ENCODE measurements around the gene QRICH1.

Gene QRICH1

DNA sequence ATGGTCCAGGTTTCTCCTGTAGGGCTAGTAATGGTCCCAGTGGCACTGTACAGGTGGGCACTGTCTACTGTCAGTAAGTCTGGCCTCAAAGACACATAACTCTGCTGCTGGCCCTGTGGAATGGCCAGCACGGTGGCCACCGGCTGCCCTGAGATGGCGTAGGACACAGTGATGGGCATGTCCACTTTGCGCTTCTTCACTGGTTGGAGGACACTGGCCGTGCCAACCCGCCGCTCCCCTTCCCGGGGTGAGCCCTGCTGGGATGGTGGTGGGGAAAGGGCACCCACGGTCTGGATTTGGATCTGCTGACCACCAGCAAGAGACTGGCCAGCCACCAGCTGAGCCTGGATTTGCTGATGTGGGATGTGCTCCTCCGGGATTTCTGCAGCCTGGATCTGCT is 36.6 kb downstream of the QRICH1 start:
- Histone ChIP-seq H3K4me3 (ENCODE audit: low read length) (no peak overlapping the region), H3K27ac (ENCODE audit: low read depth, low read length) (no peak overlapping the region), H3K4me1 (ENCODE audit: control insufficient read depth, insufficient read depth, low read length) (no peaks in the 10 kb centered on the region), H3K27me3 (ENCODE audit: control insufficient read depth, insufficient read depth, low read length) (no peaks in the 10 kb centered on the region), H3K9ac (ENCODE audit: low read length) (no peak overlapping the region), H3K36me3 (ENCODE audit: control insufficient read depth, insufficient read depth, low read length) (peaks cover 19% of the 10 kb centered on the region)

DNA sequence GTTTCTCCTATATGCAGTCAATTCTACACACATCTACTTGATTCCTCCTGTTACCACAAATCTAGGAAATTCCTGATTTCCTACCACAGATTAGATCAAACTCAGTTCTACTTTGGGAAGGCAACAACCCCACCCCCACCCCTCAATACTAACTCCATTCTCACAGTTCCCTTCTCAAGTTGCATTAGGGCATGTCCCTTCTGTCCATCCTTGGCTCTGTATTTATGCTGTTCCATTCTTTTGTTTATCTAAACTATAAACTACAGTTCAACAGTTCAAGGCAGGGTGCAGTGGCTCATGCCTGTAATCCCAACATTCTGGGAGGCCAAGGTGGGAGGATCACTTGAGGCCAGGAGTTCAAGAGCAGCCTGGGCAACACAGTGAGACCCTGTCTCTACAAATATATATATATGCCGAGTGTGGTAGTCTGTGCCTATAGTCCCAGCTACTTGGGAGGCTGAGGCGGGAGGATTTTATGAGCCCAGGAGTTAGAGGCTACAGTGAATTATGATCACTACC is 39.5 kb downstream of the QRICH1 start:
- no peak overlapping the region for H3K4me3 ChIP-seq (ENCODE audit: low read length)
- H3K9ac ChIP-seq (ENCODE audit: low read length) = no peak overlapping the region
- H3K27ac ChIP-seq (ENCODE audit: low read depth, low read length) = no peak overlapping the region
- no peaks in the 10 kb centered on the region for H3K27me3 ChIP-seq (ENCODE audit: control insufficient read depth, insufficient read depth, low read length)
- no peaks in the 10 kb centered on the region for H3K4me1 ChIP-seq (ENCODE audit: control insufficient read depth, insufficient read depth, low read length)
- peaks cover 24% of the 10 kb centered on the region for H3K36me3 ChIP-seq (ENCODE audit: control insufficient read depth, insufficient read depth, low read length)

DNA sequence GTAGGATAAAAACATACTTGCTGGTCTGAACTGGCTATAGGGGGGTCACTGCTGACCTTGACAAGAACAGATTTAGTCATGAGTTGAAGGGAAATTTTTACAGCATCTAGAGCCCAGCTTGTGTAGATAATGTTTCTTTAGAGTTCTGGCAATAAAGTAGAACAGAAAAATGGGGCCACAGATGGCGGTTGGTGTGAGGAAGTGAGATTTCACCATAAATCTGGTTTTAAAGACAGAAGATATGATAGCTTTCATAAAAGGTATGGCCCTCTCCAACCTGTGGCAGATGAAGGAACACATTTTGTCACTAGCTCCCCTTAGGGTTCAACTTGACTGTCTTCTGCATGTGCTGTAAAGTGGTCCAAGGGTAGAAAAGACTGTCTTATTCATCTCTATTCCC is 40.3 kb downstream of the QRICH1 start:
- Histone ChIP-seq H3K27me3 (ENCODE audit: control insufficient read depth, insufficient read depth, low read length) (no peaks in the 10 kb centered on the region), H3K9ac (ENCODE audit: low read length) (no peak overlapping the region), H3K4me3 (ENCODE audit: low read length) (no peak overlapping the region), H3K27ac (ENCODE audit: low read depth, low read length) (no peak overlapping the region), H3K36me3 (ENCODE audit: control insufficient read depth, insufficient read depth, low read length) (peaks cover 24% of the 10 kb centered on the region), H3K4me1 (ENCODE audit: control insufficient read depth, insufficient read depth, low read length) (no peaks in the 10 kb centered on the region)

DNA sequence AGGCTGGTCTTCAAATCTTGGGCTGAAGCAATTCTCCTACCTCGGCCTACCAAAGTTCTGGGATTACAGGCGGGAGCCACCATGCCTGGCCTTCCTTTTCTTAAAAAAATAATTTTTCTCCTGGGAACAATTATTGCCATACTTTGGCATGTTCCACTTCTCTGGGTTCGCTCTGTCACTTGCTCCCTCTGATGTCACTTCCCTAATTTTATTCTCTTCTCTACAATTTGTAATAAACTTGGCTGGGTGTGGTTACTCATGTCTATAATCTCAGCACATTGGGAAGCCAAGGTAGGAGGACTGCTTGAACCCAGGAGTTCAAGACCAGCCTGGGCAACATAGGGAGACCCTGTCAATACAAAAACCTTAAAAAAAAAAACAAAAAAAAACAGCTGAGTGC is 58.6 kb downstream of the QRICH1 start:
- H3K36me3 ChIP-seq (ENCODE audit: control insufficient read depth, insufficient read depth, low read length) = peaks cover 34% of the 10 kb centered on the region
- no peak overlapping the region for H3K4me3 ChIP-seq (ENCODE audit: low read length)

GRCh38 chr3:49034650-49035049 is 59.2 kb downstream of the QRICH1 start:
- H3K27ac ChIP-seq (ENCODE audit: low read depth, low read length) = no peak overlapping the region
- no peaks in the 10 kb centered on the region for H3K27me3 ChIP-seq (ENCODE audit: control insufficient read depth, insufficient read depth, low read length)
- H3K4me1 ChIP-seq (ENCODE audit: control insufficient read depth, insufficient read depth, low read length) = no peaks in the 10 kb centered on the region
- no peak overlapping the region for H3K4me3 ChIP-seq (ENCODE audit: low read length)
- H3K36me3 ChIP-seq (ENCODE audit: control insufficient read depth, insufficient read depth, low read length) = peaks cover 34% of the 10 kb centered on the region
- H3K9ac ChIP-seq (ENCODE audit: low read length) = no peak overlapping the region

More for the DNA sequence above, 58.6 kb downstream of the QRICH1 start:
- Histone ChIP-seq H3K27ac (ENCODE audit: low read depth, low read length) (no peak overlapping the region), H3K4me1 (ENCODE audit: control insufficient read depth, insufficient read depth, low read length) (no peaks in the 10 kb centered on the region), H3K9ac (ENCODE audit: low read length) (no peak overlapping the region), H3K27me3 (ENCODE audit: control insufficient read depth, insufficient read depth, low read length) (no peaks in the 10 kb centered on the region)

DNA sequence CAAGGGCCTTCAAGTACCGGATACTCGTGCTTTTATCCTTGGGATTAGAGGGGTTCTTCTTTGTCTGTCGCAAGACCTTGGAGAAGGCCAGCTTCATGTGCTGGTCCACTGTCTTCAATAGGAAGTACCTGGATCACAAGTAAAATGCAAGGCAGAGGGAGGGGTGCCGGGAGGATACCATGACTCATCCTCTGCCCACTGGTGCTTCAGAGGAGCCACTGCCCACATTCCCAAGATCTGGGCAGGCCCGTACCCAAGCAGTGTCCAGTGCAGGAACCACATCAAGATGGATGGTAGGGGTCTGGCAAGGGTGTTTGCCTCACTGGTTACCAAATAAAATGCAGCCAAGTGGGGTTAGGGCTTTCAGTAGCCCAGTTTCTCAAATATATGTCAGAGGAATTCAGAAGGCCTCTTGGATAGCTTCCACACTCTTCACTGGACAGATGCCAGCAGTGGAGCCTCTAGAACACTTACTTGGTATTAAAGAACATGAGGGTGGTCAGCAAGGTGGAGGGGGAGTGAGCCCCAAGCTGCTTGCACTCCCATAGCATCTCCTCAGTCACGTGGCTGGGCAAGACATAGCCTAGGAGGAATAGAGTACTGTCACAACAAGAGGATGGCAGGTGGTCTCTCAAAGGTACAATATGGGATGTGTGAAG is 61.1 kb downstream of the QRICH1 start:
- H3K27me3 ChIP-seq (ENCODE audit: control insufficient read depth, insufficient read depth, low read length) = no peaks in the 10 kb centered on the region
- H3K4me1 ChIP-seq (ENCODE audit: control insufficient read depth, insufficient read depth, low read length) = peaks cover 7% of the 10 kb centered on the region
- peaks cover 34% of the 10 kb centered on the region for H3K36me3 ChIP-seq (ENCODE audit: control insufficient read depth, insufficient read depth, low read length)
- H3K27ac ChIP-seq (ENCODE audit: low read depth, low read length) = no peak overlapping the region
- H3K4me3 ChIP-seq (ENCODE audit: low read length) = no peak overlapping the region
- H3K9ac ChIP-seq (ENCODE audit: low read length) = no peak overlapping the region

GRCh38 chr3:49030321-49030720 is 63.5 kb downstream of the QRICH1 start:
- Histone ChIP-seq H3K27ac (ENCODE audit: low read depth, low read length) (no peak overlapping the region), H3K9ac (ENCODE audit: low read length) (no peak overlapping the region), H3K4me1 (ENCODE audit: control insufficient read depth, insufficient read depth, low read length) (peaks cover 7% of the 10 kb centered on the region), H3K4me3 (ENCODE audit: low read length) (no peak overlapping the region), H3K36me3 (ENCODE audit: control insufficient read depth, insufficient read depth, low read length) (peaks cover 47% of the 10 kb centered on the region), H3K27me3 (ENCODE audit: control insufficient read depth, insufficient read depth, low read length) (no peaks in the 10 kb centered on the region)

DNA sequence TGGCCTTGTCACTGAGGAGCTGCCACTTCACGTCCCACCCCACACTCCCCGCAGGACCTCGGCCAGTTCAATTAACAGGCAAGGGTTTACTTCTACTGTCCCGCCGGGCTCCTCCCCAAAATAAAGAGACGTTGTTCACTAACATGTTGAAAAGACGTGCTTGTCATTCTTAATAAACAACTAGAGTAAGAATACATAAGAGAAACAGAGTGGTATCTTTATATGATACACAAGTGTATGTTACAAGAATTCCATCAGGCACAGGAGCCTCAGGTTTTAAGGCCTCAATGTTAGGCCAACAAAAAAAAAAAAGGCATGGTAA is 64.3 kb downstream of the QRICH1 start:
- Histone ChIP-seq H3K27me3 (ENCODE audit: control insufficient read depth, insufficient read depth, low read length) (no peaks in the 10 kb centered on the region), H3K4me1 (ENCODE audit: control insufficient read depth, insufficient read depth, low read length) (peaks cover 7% of the 10 kb centered on the region), H3K27ac (ENCODE audit: low read depth, low read length) (peak overlapping the region; percentile 92), H3K36me3 (ENCODE audit: control insufficient read depth, insufficient read depth, low read length) (peaks cover 48% of the 10 kb centered on the region), H3K4me3 (ENCODE audit: low read length) (peak overlapping the region; percentile 95), H3K9ac (ENCODE audit: low read length) (no peak overlapping the region)

DNA sequence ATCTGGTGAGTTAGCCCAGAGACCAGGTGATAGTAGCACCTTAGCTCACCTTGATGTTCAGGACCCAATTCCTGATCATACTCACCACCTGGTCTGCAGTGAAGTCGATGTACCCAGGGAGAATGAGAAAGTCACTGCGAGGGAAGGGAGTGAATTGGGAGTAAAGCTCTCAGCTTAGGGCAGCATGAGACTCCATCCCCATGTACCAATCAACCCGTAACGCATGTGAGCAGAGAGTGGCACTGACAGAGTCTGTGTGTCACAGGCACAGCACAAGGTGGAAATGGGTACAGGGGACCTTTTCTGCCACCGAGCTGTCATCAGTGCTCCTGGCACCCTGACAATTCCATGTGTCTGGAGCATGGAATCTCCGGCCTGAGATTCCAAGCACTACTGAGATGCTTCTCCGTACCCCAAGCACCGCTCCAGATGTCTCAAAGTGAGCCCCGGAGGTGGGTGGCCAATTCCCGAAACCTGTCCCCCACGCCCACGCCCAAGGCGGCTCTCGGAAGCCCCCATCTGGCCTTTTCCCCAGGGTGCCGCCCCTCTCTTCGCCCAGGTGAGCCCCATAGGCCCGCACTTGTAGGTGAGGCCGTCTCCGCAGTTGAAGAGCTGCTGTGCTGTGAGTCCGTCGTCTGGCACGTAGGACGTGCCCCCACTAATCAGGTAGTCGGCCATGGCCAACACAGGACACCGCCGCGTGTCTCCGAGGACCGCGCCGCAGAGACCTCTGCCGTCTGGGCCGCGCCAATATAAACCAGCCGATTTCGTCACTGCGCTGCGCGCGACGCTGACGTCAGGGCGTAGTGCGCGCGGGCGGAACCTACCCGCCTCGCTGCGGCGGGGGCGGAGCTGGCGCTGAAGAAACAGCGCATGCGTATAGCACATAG is 65.0 kb downstream of the QRICH1 start, which contains the start of gene IMPDH2:
Gene IMPDH2 (minus strand): TSS at position 726 of the 890 bp plus-strand sequence. CDS start 48 bp downstream, at position 678.
- Histone ChIP-seq H3K27me3 (ENCODE audit: control insufficient read depth, insufficient read depth, low read length) (no peaks in the 10 kb centered on the region), H3K9ac (ENCODE audit: low read length) (peak within 1 kb of the TSS; percentile 99), H3K4me3 (ENCODE audit: low read length) (peak within 1 kb of the TSS; percentile 95), H3K4me1 (ENCODE audit: control insufficient read depth, insufficient read depth, low read length) (peaks cover 7% of the 10 kb centered on the region), H3K27ac (ENCODE audit: low read depth, low read length) (peak within 1 kb of the TSS; percentile 92), H3K36me3 (ENCODE audit: control insufficient read depth, insufficient read depth, low read length) (peaks cover 49% of the 10 kb centered on the region)

DNA sequence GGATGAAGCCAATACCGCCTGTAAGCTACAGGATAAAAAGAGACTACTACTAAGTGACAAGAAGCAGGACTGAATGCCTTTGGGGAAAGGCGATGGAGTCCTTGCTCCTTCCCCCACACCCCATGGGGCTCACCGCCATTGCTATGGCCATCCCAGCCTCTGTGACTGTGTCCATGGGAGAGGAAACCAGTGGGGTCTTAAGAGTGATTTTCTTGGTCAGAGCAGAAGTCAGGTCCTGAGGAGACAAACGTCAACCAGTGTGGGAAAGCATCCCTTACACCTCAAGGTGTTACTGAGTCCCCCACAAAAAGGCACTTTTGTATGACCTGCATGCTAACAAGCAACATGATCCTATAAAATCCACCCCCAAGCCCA is 65.6 kb downstream of the QRICH1 start:
- Histone ChIP-seq H3K36me3 (ENCODE audit: control insufficient read depth, insufficient read depth, low read length) (peaks cover 50% of the 10 kb centered on the region), H3K4me1 (ENCODE audit: control insufficient read depth, insufficient read depth, low read length) (peaks cover 7% of the 10 kb centered on the region), H3K4me3 (ENCODE audit: low read length) (peak overlapping the region; percentile 95), H3K9ac (ENCODE audit: low read length) (peak overlapping the region; percentile 99), H3K27me3 (ENCODE audit: control insufficient read depth, insufficient read depth, low read length) (no peaks in the 10 kb centered on the region), H3K27ac (ENCODE audit: low read depth, low read length) (peak overlapping the region; percentile 92)

GRCh38 chr3:49027634-49028033 is 66.2 kb downstream of the QRICH1 start:
- peaks cover 43% of the 10 kb centered on the region for H3K36me3 ChIP-seq (ENCODE audit: control insufficient read depth, insufficient read depth, low read length)
- H3K27ac ChIP-seq (ENCODE audit: low read depth, low read length) = no peak overlapping the region
- H3K4me1 ChIP-seq (ENCODE audit: control insufficient read depth, insufficient read depth, low read length) = peaks cover 7% of the 10 kb centered on the region
- H3K27me3 ChIP-seq (ENCODE audit: control insufficient read depth, insufficient read depth, low read length) = no peaks in the 10 kb centered on the region
- no peak overlapping the region for H3K4me3 ChIP-seq (ENCODE audit: low read length)
- H3K9ac ChIP-seq (ENCODE audit: low read length) = no peak overlapping the region

DNA sequence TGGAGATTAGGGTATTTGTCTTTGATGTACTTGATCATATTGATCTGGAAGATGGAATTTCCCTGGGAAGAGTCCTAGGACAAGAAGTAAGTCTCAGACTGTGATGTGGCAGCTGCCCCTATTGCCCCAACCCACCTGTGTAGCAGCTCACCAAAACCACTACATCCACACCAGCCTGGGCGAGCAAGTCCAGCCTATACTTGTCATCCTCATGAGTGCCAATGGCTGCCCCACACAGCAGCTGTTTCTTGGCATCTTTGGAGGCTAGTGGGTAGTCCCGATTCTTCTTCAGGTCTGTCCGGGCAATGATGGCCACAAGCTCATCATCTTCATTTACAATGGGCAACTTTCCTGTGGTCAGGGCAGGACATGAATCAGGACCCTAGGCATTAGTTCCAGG is 67.3 kb downstream of the QRICH1 start:
- Histone ChIP-seq H3K27ac (ENCODE audit: low read depth, low read length) (no peak overlapping the region), H3K9ac (ENCODE audit: low read length) (no peak overlapping the region), H3K36me3 (ENCODE audit: control insufficient read depth, insufficient read depth, low read length) (peaks cover 32% of the 10 kb centered on the region), H3K27me3 (ENCODE audit: control insufficient read depth, insufficient read depth, low read length) (no peaks in the 10 kb centered on the region), H3K4me1 (ENCODE audit: control insufficient read depth, insufficient read depth, low read length) (peaks cover 7% of the 10 kb centered on the region), H3K4me3 (ENCODE audit: low read length) (no peak overlapping the region)

All from rectal smooth muscle tissue (tissue), 1 donor.